Hepatocyte (in vitro differentiated cells): ENCODE measurements around the gene SRPK2.

Experiments used
- EZH2 ChIP-seq: fragments of 200-600 bp; sonication (generic); IDR thresholded peaks from 2 replicates; pipeline ENCODE4 v1.6.1; 2016; ENCODE audit warnings: antibody characterized with exemption, mild to moderate bottlenecking, borderline replicate concordance
- TF ChIP-seq, protein P1 (sequence below): fragments of 200-600 bp; sonication (generic); IDR thresholded peaks from 2 replicates; pipeline ENCODE4 v1.5.1; 2016; ENCODE audit warnings: antibody characterized with exemption, mild to moderate bottlenecking; ENCODE audit not compliant: poor library complexity

DNA sequence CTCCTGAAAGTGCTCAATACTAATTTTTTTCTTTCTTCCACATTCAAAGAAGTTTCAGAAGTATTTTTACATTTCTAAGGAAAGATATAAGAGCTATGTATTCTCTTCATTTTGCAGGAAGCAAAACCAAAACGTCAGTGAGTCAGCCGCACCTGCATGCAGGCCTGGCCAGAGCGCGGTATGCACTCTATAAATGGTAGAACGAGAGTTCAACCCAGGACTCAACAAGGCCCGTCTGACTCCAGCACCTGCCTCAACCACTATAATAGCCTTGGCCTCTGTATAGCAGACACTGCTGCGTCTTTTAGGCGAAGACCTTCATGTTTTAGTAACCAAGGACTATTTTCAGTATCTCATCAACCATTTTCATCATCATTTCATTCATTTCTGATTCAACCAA is 261.5 kb downstream of the SRPK2 start:
- TF ChIP-seq, protein P1, sequence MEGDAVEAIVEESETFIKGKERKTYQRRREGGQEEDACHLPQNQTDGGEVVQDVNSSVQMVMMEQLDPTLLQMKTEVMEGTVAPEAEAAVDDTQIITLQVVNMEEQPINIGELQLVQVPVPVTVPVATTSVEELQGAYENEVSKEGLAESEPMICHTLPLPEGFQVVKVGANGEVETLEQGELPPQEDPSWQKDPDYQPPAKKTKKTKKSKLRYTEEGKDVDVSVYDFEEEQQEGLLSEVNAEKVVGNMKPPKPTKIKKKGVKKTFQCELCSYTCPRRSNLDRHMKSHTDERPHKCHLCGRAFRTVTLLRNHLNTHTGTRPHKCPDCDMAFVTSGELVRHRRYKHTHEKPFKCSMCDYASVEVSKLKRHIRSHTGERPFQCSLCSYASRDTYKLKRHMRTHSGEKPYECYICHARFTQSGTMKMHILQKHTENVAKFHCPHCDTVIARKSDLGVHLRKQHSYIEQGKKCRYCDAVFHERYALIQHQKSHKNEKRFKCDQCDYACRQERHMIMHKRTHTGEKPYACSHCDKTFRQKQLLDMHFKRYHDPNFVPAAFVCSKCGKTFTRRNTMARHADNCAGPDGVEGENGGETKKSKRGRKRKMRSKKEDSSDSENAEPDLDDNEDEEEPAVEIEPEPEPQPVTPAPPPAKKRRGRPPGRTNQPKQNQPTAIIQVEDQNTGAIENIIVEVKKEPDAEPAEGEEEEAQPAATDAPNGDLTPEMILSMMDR: no peak
- no peak for TF ChIP-seq EZH2
